ENCODE results near the gene NMBR.

Gene NMBR

GRCh38 chr6:142167486-142167885 is 20.6 kb upstream of the NMBR start:
- CTCF ChIA-PET = interaction anchor here (2.0 to 4.7 kb wide), 2 partner anchors 11 to 21 kb away, joined by 7 to 30 read pairs; partner anchors contain the start of genes NMBR and VTA1
- Histone ChIP-seq H3K9me3 (ENCODE audit: control insufficient read depth, insufficient read depth, low read depth, low read length) (no peaks in the 10 kb centered on the region), H3K36me3 (ENCODE audit: control insufficient read depth in 2 of 2, insufficient read depth in 1 of 2, low read length in 2 of 2) (peaks cover 48 to 51% of the 10 kb centered on the region in 2 experiments), H3K4me1 (ENCODE audit: control insufficient read depth, insufficient read depth, low read length) (peaks cover 14% of the 10 kb centered on the region), H3K27ac (ENCODE audit: extremely low read depth, low read depth, low read length) (no peak overlapping the region), H3K4me3 (ENCODE audit: low read depth, low read length) (no peak overlapping the region)
- POLR2A ChIA-PET = no interaction called here
- TF ChIP-seq ZNF629 (tag by site-specific recombination; IDR thresholded peaks at IDR 0.05) (no peak), ZNF600 (tag by site-specific recombination; IDR thresholded peaks at IDR 0.05) (peak; percentile 47; the same call in 1 of the 2 replicates)

DNA sequence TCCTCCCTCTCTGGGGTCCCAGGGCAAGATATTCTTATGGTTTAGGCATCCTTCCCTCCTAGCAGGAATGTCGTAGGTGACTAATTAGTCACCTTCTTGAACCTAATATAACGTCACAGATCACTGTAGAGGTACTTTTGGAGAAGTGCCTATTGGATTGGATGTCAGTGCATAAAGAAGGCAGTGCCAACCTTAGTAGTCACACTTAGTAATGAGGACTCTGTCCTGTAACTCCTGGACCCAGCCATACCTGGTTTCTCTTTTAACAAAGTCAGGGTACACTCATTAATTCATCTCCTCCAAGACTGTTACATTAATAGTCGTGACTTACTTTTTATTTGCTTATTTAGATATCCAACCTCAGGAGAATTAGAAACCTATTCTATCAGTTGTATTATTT is 20.1 kb upstream of the NMBR start:
- POLR2A ChIA-PET = no interaction called here
- no peak overlapping the region for H3K4me3 ChIP-seq (ENCODE audit: low read depth, low read length)
- H3K36me3 ChIP-seq (ENCODE audit: control insufficient read depth in 2 of 2, insufficient read depth in 1 of 2, low read length in 2 of 2) = peaks cover 44 to 47% of the 10 kb centered on the region in 2 experiments
- CTCF ChIA-PET = interaction anchor here (2.0 to 4.7 kb wide), 2 partner anchors 11 to 21 kb away, joined by 7 to 30 read pairs; partner anchors contain the start of genes NMBR and VTA1
- H3K27ac ChIP-seq (ENCODE audit: extremely low read depth, low read depth, low read length) = no peak overlapping the region
- peaks cover 17% of the 10 kb centered on the region for H3K4me1 ChIP-seq (ENCODE audit: control insufficient read depth, insufficient read depth, low read length)
- no peaks in the 10 kb centered on the region for H3K9me3 ChIP-seq (ENCODE audit: control insufficient read depth, insufficient read depth, low read depth, low read length)
- TF ChIP-seq KLF8 (tag by site-specific recombination; IDR thresholded peaks at IDR 0.05) (no peak), ZBTB26 (tag by site-specific recombination; optimal IDR thresholded peaks at IDR 0.05) (no peak), ZBTB49 (tag by site-specific recombination; IDR thresholded peaks at IDR 0.05; ENCODE audit: low read depth) (no peak)

DNA sequence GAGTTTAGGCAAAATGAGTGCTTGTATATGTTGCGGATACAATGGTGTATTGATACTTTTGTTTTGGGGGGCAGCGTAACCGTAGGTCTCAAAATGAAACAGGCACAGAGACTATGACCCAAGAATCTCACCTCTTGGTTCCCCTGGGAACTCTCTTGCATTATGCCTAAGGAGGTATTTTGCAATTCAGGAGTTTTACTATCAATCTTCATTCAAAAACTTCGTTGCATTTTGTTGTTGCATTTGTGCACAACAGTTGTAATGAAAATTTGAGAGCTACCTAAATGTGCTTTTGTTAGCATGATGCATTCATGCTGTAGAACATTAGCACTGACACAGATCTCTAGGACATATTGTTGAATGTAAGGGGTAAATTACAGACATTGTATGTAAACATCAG is 18.3 kb upstream of the NMBR start:
- Histone ChIP-seq H3K27ac (ENCODE audit: extremely low read depth, low read depth, low read length) (no peak overlapping the region), H3K4me3 (ENCODE audit: low read depth, low read length) (no peak overlapping the region), H3K9me3 (ENCODE audit: control insufficient read depth, insufficient read depth, low read depth, low read length) (no peaks in the 10 kb centered on the region), H3K4me1 (ENCODE audit: control insufficient read depth, insufficient read depth, low read length) (peaks cover 17% of the 10 kb centered on the region), H3K36me3 (ENCODE audit: control insufficient read depth in 2 of 2, insufficient read depth in 1 of 2, low read length in 2 of 2) (peaks cover 26 to 29% of the 10 kb centered on the region in 2 experiments)
- ChIA-PET CTCF (interaction anchor here (0.6 to 2.8 kb wide), 8 partner anchors 10 to 309 kb away, joined by 3 to 33 read pairs (median 4); partner anchors contain the start of genes NMBR and VTA1), POLR2A (no interaction called here)
- no peak for TF ChIP-seq GLI4 (tag by site-specific recombination; IDR thresholded peaks at IDR 0.05)
- TF ChIP-seq, protein P1, sequence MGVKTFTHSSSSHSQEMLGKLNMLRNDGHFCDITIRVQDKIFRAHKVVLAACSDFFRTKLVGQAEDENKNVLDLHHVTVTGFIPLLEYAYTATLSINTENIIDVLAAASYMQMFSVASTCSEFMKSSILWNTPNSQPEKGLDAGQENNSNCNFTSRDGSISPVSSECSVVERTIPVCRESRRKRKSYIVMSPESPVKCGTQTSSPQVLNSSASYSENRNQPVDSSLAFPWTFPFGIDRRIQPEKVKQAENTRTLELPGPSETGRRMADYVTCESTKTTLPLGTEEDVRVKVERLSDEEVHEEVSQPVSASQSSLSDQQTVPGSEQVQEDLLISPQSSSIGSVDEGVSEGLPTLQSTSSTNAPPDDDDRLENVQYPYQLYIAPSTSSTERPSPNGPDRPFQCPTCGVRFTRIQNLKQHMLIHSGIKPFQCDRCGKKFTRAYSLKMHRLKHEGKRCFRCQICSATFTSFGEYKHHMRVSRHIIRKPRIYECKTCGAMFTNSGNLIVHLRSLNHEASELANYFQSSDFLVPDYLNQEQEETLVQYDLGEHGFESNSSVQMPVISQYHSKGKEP (tag by site-specific recombination; IDR thresholded peaks at IDR 0.05) = peak; percentile 79

- POLR2A ChIA-PET = no interaction called here
- no peak for TF ChIP-seq ZNF223 (tag by site-specific recombination; IDR thresholded peaks at IDR 0.05)
- TF ChIP-seq ZNF596 (tag by site-specific recombination; IDR thresholded peaks at IDR 0.05) = no peak
- TF ChIP-seq REPIN1 (tag by site-specific recombination; IDR thresholded peaks at IDR 0.05; ENCODE audit: low read depth) = no peak
- TF ChIP-seq ZNF791 (tag by site-specific recombination; IDR thresholded peaks at IDR 0.05) = no peak
- TF ChIP-seq FEZF1 (tag by site-specific recombination; IDR thresholded peaks at IDR 0.05) = peak; percentile 44; the same call in 1 of the 2 replicates
- TF ChIP-seq ZNF169 (tag by site-specific recombination; IDR thresholded peaks at IDR 0.05) = no peak
- TF ChIP-seq KLF7 (tag by site-specific recombination; IDR thresholded peaks at IDR 0.05; ENCODE audit: borderline replicate concordance) = no peak
- TF ChIP-seq, protein P2, sequence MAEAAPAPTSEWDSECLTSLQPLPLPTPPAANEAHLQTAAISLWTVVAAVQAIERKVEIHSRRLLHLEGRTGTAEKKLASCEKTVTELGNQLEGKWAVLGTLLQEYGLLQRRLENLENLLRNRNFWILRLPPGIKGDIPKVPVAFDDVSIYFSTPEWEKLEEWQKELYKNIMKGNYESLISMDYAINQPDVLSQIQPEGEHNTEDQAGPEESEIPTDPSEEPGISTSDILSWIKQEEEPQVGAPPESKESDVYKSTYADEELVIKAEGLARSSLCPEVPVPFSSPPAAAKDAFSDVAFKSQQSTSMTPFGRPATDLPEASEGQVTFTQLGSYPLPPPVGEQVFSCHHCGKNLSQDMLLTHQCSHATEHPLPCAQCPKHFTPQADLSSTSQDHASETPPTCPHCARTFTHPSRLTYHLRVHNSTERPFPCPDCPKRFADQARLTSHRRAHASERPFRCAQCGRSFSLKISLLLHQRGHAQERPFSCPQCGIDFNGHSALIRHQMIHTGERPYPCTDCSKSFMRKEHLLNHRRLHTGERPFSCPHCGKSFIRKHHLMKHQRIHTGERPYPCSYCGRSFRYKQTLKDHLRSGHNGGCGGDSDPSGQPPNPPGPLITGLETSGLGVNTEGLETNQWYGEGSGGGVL (tag by site-specific recombination; IDR thresholded peaks at IDR 0.05) = no peak
- TF ChIP-seq ZNF10 (tag by site-specific recombination; IDR thresholded peaks at IDR 0.05) = no peak
- no peak for TF ChIP-seq SP3 (tag by site-specific recombination; IDR thresholded peaks at IDR 0.05)
- TF ChIP-seq ZSCAN30 (tag by site-specific recombination; IDR thresholded peaks at IDR 0.05) = no peak
- peak; percentile 76 for TF ChIP-seq ZFHX2 (tag by site-specific recombination; conservative IDR thresholded peaks at IDR 0.05)
- TF ChIP-seq ZNF664 (tag by site-specific recombination; IDR thresholded peaks at IDR 0.05) = no peak
- no peak for TF ChIP-seq ZBTB26 (tag by site-specific recombination; optimal IDR thresholded peaks at IDR 0.05)
Observed at GRCh38 chr6:142162780-142163179, 15.9 kb upstream of the NMBR start.

More at GRCh38 chr6:142162780-142163179, 15.9 kb upstream of the NMBR start:
- Histone ChIP-seq H3K4me1 (ENCODE audit: control insufficient read depth, insufficient read depth, low read length) (peaks cover 17% of the 10 kb centered on the region), H3K36me3 (ENCODE audit: control insufficient read depth in 2 of 2, insufficient read depth in 1 of 2, low read length in 2 of 2) (peaks cover 9 to 13% of the 10 kb centered on the region in 2 experiments), H3K9me3 (ENCODE audit: control insufficient read depth, insufficient read depth, low read depth, low read length) (no peaks in the 10 kb centered on the region), H3K27ac (ENCODE audit: extremely low read depth, low read depth, low read length) (no peak overlapping the region), H3K4me3 (ENCODE audit: low read depth, low read length) (no peak overlapping the region)
- CTCF ChIA-PET = interaction anchor here (0.5 to 0.6 kb wide), 2 partner anchors 15 to 45 kb away, joined by 4 read pairs; no protein-coding TSS in a partner anchor
